HL-60/S4 treated with retinoic acid at 250 ng/mL for 4 days and 3 days (cell line): ENCODE data around the gene FUT8.

Source experiments
- in situ Hi-C: fragments of 300-500 bp; cut with MboI; formaldehyde crosslinking; loops from 2 replicates; pipeline ENCODE4 v1.7.0; 2022; ENCODE audit warnings: low sequenced_read_pairs

The FUT8 gene

DNA sequence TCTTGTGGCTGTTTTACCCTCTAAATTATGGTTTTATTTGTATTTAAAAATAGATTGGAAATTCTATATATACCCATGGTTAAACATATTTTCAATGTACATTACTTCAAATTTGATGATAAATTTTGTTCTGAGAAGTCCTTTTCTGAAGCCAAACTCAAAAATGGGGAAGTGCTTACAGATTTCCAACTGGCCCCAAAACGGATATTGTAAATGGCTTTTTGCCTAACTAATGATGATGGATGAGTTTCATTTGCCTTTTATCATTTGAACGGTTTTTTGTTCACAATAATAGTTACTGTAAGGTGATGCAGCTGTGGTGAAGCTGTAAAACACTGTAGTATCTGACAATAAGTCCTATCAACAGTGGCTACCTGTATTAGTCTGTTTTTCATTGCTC is 136.9 kb downstream of the FUT8 start:
- in situ Hi-C loops, result no loop called here

GRCh38 chr14:65550779-65551643 is 138.5 kb downstream of the FUT8 start:
- in situ Hi-C loops, result no loop called here

DNA sequence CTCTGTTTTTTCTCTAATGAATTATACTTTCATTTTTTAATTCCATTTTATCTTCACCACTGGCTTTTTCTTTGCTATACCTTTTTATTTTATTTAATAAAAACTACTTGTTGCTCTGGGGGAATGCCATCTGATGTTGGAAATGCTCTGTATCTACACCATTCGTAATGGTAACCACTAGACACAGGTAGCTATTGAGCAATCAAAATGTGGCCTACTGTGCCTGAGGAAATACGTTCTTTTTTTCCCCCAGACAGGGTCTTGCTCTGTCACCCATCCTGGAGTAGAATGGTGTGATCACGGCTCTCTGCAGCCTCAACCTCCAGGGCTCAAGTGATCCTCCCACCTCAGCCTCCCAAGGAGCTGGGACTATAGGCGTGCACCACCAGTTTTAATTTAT is 140.2 kb downstream of the FUT8 start:
- in situ Hi-C loops, result no loop called here

GRCh38 chr14:65554837-65555236 is 142.3 kb downstream of the FUT8 start:
- in situ Hi-C loops, result no loop called here

DNA sequence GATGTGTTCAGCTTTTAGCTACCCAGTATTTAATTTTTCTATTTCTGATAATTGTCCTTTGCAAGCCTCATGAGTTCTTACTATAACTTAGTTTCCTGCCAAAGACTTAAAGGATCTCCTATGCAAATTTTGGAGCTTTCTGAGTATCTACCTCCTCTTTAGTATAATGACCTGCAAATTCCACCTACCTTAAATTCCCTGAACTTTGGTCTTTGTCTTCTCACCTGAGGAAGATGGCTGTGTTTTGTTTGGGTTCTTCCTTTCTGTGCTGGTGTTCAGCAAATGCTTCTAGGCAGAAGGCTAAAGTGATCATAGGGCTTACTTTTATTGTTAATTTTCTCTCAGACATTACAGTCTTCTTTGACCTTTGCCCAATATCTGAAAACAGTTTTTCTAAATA is 142.8 kb downstream of the FUT8 start:
- in situ Hi-C loops, result no loop called here

GRCh38 chr14:65558363-65558762 is 145.8 kb downstream of the FUT8 start:
- in situ Hi-C loops, result no loop called here

DNA sequence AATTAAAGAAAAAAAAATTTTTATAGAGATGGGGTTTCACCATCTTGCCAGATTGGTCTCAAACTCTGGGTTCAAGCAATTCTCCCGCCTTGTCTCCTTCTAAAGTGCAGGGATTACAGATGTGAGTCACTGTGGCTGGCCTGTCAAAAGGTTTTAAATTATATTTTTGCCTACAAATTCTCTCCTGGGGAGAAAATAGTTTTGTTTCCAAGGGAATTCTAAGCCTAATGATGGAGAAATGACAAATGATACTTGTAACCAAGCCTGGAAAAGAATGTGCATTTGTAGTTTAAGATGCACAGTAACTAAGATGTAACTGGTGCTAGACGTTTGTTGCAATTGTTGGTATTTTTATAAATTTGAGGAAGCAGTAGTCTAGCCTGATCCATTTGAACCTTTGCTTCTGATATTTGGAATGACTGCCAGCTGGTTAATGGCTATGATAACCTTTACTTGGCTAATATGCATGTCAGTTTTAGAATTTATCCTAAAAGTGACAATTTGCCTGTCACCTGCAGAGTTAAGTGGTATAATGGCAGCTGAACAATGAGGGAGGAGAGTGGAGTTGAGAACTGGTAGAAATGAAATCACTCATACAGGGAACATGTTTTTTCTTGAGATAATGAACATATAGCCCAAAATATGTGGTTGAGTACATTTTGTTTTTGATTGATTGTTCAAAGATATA is 148.0 kb downstream of the FUT8 start:
- in situ Hi-C loops, result no loop called here

GRCh38 chr14:65564370-65564769 is 151.8 kb downstream of the FUT8 start:
- in situ Hi-C loops, result no loop called here

DNA sequence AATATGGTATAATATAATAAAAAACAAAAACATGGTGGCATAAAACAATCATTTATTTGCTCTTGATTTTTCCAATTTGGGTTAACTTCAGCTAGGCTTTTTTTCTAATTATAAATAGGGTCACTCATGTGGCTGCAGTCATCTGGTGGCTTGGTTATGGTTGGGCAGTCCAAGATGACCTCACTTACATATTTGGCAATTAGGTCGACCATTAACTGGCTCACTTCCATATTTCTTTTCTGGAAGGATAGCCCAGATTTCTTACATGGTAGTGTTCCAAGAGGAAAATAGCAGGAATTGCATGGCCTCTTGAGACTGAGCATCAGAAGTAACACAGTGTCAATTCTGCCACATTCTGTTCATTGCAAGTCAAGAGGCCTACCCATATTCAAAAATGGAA is 153.4 kb downstream of the FUT8 start:
- in situ Hi-C loops, result no loop called here

DNA sequence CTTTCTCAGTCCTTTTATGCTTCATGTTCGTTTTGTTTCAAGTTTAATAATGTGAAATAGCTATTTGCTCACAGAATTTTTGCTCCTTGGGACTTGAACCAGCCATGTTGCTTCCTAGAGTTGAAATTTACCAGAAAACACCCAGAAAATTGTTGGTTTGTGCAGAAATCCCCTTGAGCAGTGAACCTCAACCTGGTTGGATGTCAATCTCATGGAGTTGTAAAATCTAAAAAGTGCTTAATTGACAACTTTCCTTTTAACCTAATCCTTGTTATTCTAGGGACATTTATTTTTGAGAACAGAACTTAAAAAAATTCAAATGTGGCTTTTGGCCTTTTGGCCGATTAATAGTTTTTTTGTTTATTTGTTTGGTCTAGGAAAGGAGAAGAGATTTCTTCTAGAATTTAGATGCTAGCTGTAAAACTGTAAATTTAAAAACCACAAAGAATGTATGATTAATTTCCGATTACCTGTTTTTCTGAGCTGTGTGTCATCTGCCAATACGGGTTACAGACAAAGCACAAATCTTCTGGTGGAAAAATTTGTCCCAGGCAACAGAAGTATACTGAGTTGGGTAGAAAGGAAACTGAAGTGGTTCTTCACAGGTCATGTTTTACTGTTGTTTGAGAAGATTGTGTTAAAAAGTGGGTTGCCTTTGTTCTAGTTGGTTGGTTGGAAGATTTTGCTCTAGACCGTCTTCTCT is 154.4 kb downstream of the FUT8 start:
- in situ Hi-C loops, result no loop called here

DNA sequence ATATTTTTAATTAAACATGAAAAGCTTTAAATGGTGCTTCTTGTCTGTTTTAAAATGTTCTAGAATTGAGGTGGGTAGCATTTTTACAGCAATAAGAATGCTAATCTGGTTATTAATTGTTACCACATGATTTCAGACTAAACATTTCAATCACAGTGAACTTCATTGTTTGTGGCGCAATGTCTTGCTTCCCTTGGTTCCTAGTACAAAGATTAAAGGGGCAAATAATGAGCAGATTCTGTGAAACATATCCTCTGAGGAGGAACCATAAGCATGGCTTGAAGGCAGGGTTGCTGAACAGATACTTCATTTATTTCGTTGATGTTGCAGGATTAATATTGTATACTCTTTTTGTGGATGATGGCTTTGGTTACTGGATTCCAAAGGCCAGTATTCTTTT is 162.1 kb downstream of the FUT8 start:
- in situ Hi-C loops, result no loop called here

GRCh38 chr14:65575389-65575788 is 162.9 kb downstream of the FUT8 start:
- in situ Hi-C loops, result no loop called here

DNA sequence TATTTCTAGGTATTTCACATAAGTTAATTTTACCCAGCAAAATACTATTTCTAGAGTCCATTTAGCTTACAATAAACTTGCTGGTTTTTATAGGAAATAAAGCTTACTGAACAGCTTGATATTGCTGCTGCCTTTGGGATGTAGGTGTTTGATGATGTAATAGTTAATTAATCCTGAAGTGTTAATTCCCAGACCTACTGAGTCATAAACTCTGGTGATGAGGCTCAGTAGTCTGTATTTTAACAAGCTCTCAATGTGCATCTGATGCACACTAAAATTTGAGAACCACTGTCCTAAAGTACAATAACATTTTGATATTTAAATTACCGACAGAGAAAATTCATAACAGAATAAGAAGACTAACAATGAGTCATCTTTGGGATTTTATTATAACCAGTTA is 168.4 kb downstream of the FUT8 start:
- in situ Hi-C loops, result no loop called here

GRCh38 chr14:65581378-65581777 is 168.8 kb downstream of the FUT8 start:
- in situ Hi-C loops, result no loop called here

- in situ Hi-C loops, result no loop called here
Measured at GRCh38 chr14:65581799-65582198, 169.3 kb downstream of the FUT8 start.

DNA sequence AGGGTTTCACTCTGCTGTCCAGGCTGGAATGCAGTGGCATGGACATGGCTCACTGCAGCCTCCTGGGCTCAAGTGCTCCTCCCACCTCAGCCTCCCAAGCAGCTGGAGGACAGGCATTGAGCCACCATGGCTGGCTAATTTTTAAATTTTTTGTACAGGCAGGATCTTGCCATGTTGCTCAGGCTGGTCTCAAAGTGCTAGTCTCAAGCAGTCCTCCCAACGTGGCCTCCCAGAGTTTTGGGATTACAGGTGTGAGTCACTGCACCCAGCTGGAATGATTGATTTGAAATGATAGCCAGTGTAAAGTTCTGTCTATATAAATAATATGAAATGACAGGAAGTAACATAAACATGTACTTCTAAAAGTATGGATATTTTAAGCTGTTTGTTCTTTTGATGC is 172.7 kb downstream of the FUT8 start:
- in situ Hi-C loops, result no loop called here

GRCh38 chr14:65588426-65589140 is 176.1 kb downstream of the FUT8 start:
- in situ Hi-C loops, result no loop called here

GRCh38 chr14:65594153-65594881 is 181.8 kb downstream of the FUT8 start:
- in situ Hi-C loops, result no loop called here

DNA sequence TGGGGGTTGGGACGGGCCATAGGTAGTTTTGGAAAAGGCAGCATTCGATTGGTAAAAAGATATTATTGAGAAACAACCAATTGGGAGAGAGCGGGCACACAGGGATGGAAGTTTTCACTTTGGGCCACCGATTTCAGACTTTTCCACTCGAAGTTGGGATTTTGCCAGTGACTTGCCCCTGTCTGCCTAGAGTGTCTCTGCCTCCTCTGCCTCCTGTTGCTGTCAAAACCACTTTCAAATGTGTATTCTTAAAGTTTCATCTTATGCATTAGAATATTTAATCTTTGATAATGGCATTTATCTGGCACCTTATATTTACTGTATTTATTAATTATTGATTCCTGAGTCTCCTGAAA is 182.3 kb downstream of the FUT8 start:
- in situ Hi-C loops, result no loop called here

GRCh38 chr14:65599375-65599774 is 186.8 kb downstream of the FUT8 start:
- in situ Hi-C loops, result no loop called here

- in situ Hi-C loops, result no loop called here
Measured at GRCh38 chr14:65600742-65601141, 188.2 kb downstream of the FUT8 start.
